Fibroblast of peridontal ligament (primary cell): ENCODE measurements around the gene EPX.

Experiments used
- DNase-seq: peaks from one replicate; pipeline ENCODE4 v3.0.0-alpha.2; 2010; ENCODE audit errors: extremely low read depth

The EPX gene

GRCh38 chr17:58184986-58185761 is 7.4 kb upstream of the EPX start:
- no peak for DNase-seq

GRCh38 chr17:58186591-58186990 is 5.9 kb upstream of the EPX start:
- no peak for DNase-seq

- DNase-seq = no peak
Observed at GRCh38 chr17:58187063-58187462, 5.5 kb upstream of the EPX start.

GRCh38 chr17:58187675-58188074 is 4.9 kb upstream of the EPX start:
- no peak for DNase-seq

- peak; percentile 85 for DNase-seq
Observed at GRCh38 chr17:58189436-58190146, 2.9 kb upstream of the EPX start.

GRCh38 chr17:58191241-58191896 is 1.2 kb upstream of the EPX start:
- DNase-seq = no peak

- DNase-seq = no peak
Observed at GRCh38 chr17:58193641-58194255, 1.2 kb downstream of the EPX start.

- no peak for DNase-seq
Observed at GRCh38 chr17:58195518-58196123, 3.1 kb downstream of the EPX start.

- no peak for DNase-seq
Observed at GRCh38 chr17:58196610-58197009, 4.1 kb downstream of the EPX start.

- DNase-seq = peak; percentile 25
Observed at GRCh38 chr17:58200024-58200633, 7.6 kb downstream of the EPX start.

- DNase-seq = no peak
Observed at GRCh38 chr17:58202859-58203258, 10.3 kb downstream of the EPX start.

- DNase-seq = no peak
Observed at GRCh38 chr17:58204796-58205195, 12.3 kb downstream of the EPX start.

- DNase-seq = no peak
Observed at GRCh38 chr17:58205936-58206335, 13.4 kb downstream of the EPX start.

GRCh38 chr17:58207451-58207850 is 14.9 kb downstream of the EPX start:
- DNase-seq = no peak

- no peak for DNase-seq
Observed at GRCh38 chr17:58208344-58208743, 15.8 kb downstream of the EPX start.

- no peak for DNase-seq
Observed at GRCh38 chr17:58210922-58211321, 18.4 kb downstream of the EPX start.

GRCh38 chr17:58215685-58216084 is 23.2 kb downstream of the EPX start:
- no peak for DNase-seq

- DNase-seq = no peak
Observed at GRCh38 chr17:58217766-58218165, 25.2 kb downstream of the EPX start.

- DNase-seq = peak; percentile 86
Observed at GRCh38 chr17:58219007-58219788, 26.7 kb downstream of the EPX start, which contains the start of gene MKS1. Gene MKS1, minus strand, starts transcription at chr17:58219255. Its CDS starts 25 bp downstream, at chr17:58219230.

GRCh38 chr17:58219789-58220183 is 27.3 kb downstream of the EPX start:
- DNase-seq = peak; percentile 5

- DNase-seq = peak; percentile 50
Observed at GRCh38 chr17:58224315-58224714, 31.8 kb downstream of the EPX start.
